ENCODE results near the gene CSPG4.

DNA sequence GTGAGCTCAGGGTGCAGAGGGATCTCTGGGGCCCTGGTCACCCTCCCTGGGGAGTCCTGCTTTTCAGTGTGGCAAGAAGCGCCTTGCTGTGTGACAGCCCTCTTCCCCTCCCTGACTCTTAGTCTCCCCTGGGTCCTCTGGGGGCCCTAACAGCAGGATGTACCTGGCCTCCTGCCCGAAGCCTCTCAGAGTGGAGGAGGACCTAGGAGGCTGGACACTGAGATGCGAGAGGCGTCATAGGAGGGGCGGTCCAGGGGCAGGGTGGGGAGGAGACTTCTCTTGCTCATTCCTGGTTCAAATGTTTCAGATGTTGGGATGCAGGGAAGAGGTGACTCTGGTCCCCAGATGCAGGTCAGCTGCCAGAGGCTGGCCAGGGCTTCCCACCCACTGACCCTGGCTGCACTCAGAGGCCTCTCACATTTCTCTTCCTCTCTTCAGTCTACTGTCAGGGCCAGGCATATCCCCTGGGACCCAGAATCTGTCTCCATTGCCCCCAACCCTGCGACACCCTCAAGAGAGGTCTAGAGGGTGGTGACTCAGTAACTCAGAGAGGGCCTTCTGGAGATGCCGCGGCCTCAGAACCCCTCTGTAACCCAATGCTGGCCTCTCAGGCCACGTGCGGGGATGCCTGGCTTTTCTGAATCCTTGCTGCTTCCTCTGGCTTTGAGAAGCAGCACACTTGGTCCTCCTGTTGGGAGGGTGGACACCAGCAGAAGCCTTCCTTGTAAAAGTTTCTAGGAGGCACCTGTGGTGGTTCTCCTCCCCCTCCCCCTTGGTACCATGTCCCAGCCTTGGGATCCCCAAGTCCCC is 39.0 kb downstream of the CSPG4 start:
- TF ChIP-seq, protein P1, sequence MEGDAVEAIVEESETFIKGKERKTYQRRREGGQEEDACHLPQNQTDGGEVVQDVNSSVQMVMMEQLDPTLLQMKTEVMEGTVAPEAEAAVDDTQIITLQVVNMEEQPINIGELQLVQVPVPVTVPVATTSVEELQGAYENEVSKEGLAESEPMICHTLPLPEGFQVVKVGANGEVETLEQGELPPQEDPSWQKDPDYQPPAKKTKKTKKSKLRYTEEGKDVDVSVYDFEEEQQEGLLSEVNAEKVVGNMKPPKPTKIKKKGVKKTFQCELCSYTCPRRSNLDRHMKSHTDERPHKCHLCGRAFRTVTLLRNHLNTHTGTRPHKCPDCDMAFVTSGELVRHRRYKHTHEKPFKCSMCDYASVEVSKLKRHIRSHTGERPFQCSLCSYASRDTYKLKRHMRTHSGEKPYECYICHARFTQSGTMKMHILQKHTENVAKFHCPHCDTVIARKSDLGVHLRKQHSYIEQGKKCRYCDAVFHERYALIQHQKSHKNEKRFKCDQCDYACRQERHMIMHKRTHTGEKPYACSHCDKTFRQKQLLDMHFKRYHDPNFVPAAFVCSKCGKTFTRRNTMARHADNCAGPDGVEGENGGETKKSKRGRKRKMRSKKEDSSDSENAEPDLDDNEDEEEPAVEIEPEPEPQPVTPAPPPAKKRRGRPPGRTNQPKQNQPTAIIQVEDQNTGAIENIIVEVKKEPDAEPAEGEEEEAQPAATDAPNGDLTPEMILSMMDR (IDR thresholded peaks at IDR 0.05): no peak
- TF ChIP-seq POLR2A (IDR thresholded peaks at IDR 0.05): no peak

Measured in right lobe of liver (tissue), 4 donors.